Measurements from ENCODE around the gene OMP.
"Not testable (repeated sequence)": the region's sequence is repeated elsewhere in the genome, so short reads cannot be mapped to it uniquely, and the experiment has no call there.

The OMP gene

DNA sequence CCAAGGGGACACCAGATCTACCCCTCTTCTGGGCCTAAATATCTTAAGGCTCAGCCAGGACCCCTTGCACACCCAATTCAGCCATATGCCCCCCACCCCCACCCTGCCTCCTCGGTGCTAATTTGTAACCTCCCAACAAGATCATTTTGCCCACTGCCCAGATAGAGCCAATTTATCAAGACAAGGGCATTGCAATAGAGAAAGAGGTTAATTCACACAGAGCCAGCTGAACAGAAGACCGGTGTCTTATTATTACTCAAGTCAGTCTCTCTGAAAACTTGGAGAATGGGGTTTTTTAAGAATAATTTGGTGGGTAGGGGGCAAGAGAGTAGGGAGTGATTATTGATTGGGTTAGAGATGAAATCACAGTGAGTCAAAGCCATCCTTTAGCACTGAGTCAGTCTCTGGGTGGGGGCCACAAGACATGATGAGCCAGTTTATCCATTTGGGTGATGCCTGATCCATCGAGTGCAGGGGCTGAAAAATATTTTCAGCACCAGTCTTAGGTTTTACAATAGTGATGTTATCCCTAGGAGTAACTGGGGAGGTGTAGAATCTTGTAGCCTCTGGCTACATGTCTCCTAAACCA is 45.7 kb upstream of the OMP start:
- DNase-seq = no peak
- in situ Hi-C loops (cut with HindIII; ENCODE audit: low pct_ligation_motif_present, low sequenced_read_pairs) = no loop called here
- TF ChIP-seq, protein P1, sequence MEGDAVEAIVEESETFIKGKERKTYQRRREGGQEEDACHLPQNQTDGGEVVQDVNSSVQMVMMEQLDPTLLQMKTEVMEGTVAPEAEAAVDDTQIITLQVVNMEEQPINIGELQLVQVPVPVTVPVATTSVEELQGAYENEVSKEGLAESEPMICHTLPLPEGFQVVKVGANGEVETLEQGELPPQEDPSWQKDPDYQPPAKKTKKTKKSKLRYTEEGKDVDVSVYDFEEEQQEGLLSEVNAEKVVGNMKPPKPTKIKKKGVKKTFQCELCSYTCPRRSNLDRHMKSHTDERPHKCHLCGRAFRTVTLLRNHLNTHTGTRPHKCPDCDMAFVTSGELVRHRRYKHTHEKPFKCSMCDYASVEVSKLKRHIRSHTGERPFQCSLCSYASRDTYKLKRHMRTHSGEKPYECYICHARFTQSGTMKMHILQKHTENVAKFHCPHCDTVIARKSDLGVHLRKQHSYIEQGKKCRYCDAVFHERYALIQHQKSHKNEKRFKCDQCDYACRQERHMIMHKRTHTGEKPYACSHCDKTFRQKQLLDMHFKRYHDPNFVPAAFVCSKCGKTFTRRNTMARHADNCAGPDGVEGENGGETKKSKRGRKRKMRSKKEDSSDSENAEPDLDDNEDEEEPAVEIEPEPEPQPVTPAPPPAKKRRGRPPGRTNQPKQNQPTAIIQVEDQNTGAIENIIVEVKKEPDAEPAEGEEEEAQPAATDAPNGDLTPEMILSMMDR (IDR thresholded peaks at IDR 0.05; ENCODE audit: low read depth, low read length, missing control alignments) = no peak
- Histone ChIP-seq H3K4me3 (ENCODE audit: low read depth, low read length) (no peak overlapping the region), H3K27me3 (replicated peaks) (no peaks in the 10 kb centered on the region), H3K36me3 (replicated peaks) (no peaks in the 10 kb centered on the region), H3K27ac (no peak overlapping the region)

DNA sequence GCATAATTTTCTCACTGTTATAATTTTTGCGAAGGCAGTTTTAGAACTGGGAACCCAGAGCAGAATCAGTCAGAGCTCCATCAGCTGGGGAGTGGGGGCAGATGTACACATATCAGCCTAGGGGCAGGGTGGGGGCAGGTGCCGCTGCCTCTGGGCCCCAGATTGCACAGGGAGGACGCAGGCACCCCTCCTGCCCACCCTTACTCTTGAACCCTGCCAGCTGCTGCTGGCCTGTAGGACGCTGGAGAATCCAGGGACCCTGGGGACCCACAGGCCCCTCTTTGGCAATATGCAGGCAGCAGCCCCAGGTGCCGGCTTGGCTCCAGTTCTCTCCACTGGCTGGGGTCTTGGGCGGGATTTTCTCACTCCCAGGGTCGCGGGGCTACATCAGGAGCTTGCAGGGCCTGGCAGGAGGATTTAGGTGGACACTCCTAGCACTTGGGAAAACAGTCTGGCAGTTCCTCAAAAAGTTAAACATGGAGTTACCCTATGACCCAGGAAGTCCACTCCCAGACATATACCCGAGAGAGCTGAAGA is 44.6 kb upstream of the OMP start:
- no peaks in the 10 kb centered on the region for H3K27me3 ChIP-seq (replicated peaks)
- H3K27ac ChIP-seq = no peak overlapping the region
- DNase-seq = no peak
- no peak overlapping the region for H3K4me3 ChIP-seq (ENCODE audit: low read depth, low read length)
- no peaks in the 10 kb centered on the region for H3K36me3 ChIP-seq (replicated peaks)
- in situ Hi-C loops (cut with HindIII; ENCODE audit: low pct_ligation_motif_present, low sequenced_read_pairs) = no loop called here
- TF ChIP-seq, protein P1 (IDR thresholded peaks at IDR 0.05; ENCODE audit: low read depth, low read length, missing control alignments) = no peak

DNA sequence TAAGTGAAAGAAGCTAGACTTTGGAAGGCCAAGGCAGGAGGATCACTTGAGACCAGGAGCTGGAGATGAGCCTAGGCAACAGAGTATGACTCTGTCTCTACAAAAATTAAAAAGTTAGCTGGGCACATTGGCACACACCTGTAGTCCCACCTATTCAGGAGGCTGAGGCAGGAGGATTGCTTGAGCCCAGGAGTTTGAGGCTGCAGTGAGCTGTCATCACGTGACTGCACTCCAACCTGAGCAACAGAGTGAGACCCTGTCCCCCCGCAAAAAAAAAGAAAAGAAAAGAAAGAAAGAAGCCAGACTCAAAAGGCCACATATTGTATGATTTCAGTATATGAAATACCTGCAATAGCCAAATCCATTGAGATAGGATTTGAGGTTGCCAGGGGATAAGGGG is 43.7 kb upstream of the OMP start:
- DNase-seq = no peak
- no peak overlapping the region for H3K27ac ChIP-seq
- in situ Hi-C loops (cut with HindIII; ENCODE audit: low pct_ligation_motif_present, low sequenced_read_pairs) = no loop called here
- H3K36me3 ChIP-seq (replicated peaks) = no peaks in the 10 kb centered on the region
- H3K27me3 ChIP-seq (replicated peaks) = no peaks in the 10 kb centered on the region
- no peak overlapping the region for H3K4me3 ChIP-seq (ENCODE audit: low read depth, low read length)
- TF ChIP-seq, protein P1 (IDR thresholded peaks at IDR 0.05; ENCODE audit: low read depth, low read length, missing control alignments) = no peak

DNA sequence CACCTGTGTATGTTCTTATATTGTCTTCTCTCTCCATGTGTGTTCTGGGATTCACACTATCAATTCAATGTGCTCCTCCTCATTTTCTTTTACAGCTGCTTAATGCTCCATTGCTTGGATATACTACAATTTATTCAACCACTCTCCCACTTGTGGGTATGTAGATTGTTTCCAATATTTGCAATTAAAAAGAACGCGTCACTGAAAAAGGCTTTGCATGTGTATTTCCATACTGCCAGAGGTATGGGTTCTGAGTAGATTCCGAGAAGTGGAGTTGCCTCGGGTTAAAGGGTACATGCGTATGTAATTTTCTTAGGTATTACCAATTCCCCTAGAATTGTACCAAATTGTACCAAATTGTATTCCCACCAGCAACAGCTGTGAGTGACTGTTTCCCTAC is 42.8 kb upstream of the OMP start:
- H3K4me3 ChIP-seq (ENCODE audit: low read depth, low read length) = no peak overlapping the region
- in situ Hi-C loops (cut with HindIII; ENCODE audit: low pct_ligation_motif_present, low sequenced_read_pairs) = no loop called here
- no peak overlapping the region for H3K27ac ChIP-seq
- TF ChIP-seq, protein P1 (IDR thresholded peaks at IDR 0.05; ENCODE audit: low read depth, low read length, missing control alignments) = no peak
- H3K27me3 ChIP-seq (replicated peaks) = no peaks in the 10 kb centered on the region
- no peaks in the 10 kb centered on the region for H3K36me3 ChIP-seq (replicated peaks)
- DNase-seq = no peak

DNA sequence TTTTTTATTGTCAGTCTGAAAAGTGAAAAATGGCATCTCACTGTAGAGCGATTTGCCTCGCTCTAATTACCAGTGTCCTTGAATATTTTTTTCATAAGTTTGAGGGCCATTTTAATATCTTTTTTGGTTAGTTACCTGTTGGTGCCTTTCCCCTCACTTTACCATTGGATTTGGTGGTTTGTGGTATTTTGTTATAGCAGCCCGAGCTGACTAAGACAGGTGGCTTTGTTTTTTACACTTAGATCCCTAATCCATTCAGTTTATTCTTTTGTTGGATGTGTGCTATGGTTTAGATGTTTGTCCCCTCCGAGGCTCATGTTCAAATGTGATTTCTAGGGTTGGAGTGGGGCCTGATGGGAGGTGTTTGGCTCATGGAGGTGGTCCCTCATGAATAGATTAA is 42.4 kb upstream of the OMP start:
- Histone ChIP-seq H3K36me3 (replicated peaks) (no peaks in the 10 kb centered on the region), H3K27me3 (replicated peaks) (no peaks in the 10 kb centered on the region), H3K27ac (no peak overlapping the region), H3K4me3 (ENCODE audit: low read depth, low read length) (no peak overlapping the region)
- TF ChIP-seq, protein P1 (IDR thresholded peaks at IDR 0.05; ENCODE audit: low read depth, low read length, missing control alignments) = no peak
- DNase-seq = no peak
- in situ Hi-C loops (cut with HindIII; ENCODE audit: low pct_ligation_motif_present, low sequenced_read_pairs) = no loop called here

DNA sequence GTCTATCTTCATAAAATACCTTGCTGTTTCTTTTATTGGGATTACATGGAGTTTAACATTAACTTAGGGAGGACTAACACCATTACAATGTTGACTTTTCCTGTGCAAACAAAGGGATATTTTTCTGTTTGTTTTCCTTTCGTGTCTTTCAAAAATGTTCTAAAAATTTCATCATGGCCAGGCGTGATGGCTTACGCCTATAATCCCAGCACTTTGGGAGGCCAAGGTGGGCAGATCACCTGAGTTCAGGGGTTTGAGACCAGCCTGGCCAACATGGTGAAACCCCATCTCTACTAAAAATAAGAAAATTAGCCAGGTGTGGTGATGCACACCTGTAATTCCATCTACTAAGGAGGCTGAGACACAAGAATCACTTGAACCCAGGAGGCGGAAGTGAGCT is 41.4 kb upstream of the OMP start:
- H3K27me3 ChIP-seq (replicated peaks); in situ Hi-C loops (cut with HindIII; ENCODE audit: low pct_ligation_motif_present, low sequenced_read_pairs): not testable (repeated sequence)

More for the DNA sequence above, 41.4 kb upstream of the OMP start:
- H3K4me3 ChIP-seq (ENCODE audit: low read depth, low read length); DNase-seq; H3K27ac ChIP-seq; H3K36me3 ChIP-seq (replicated peaks): not testable (repeated sequence)
